ENCODE measurements around the gene FETUB. TPM values are rescaled to one million over a fixed set of nuclear protein-coding genes. Genes with fewer than 3 reads are reported as not detected.

Gene FETUB
- total and polyA plus RNA-seq, 2 of the 8 experiments (the other 6 are each of a cell fraction or from before 2014, with no cell fraction given), result 0.15 TPM; not detected in 1

- Histone ChIP-seq H3K9me3 (ENCODE audit: insufficient read depth in 2 of 2, low read depth in 1 of 2, low read length in 1 of 2) (peaks cover 0 to 2% of the 10 kb centered on the region in 2 experiments; a peak in 1 of 4 replicates), H4K91ac (replicated peaks; ENCODE audit: insufficient read length, low read length) (no peak overlapping the region), H3K18ac (ENCODE audit: extremely low read depth, low read length) (no peak overlapping the region), H2BK15ac (ENCODE audit: low read length) (no peak overlapping the region), H3K27ac (ENCODE audit: low read depth, low read length) (no peak overlapping the region), H3K27me3 (replicated peaks in 1 of 4; ENCODE audit: control insufficient read depth in 3 of 4, extremely low read depth in 1 of 4, insufficient read depth in 3 of 4, low read length in 3 of 4) (no peaks in the 10 kb centered on the region; a peak in 1 of 7 replicates), H3K4me2 (ENCODE audit: insufficient read depth in 1 of 2, low read depth in 2 of 2, low read length in 2 of 2) (no peak overlapping the region), H3K4ac (replicated peaks; ENCODE audit: insufficient read length, low read depth, low read length) (no peak overlapping the region), H2AK5ac (ENCODE audit: low read depth, low read length) (no peak overlapping the region), H4K20me1 (replicated peaks in 1 of 2; ENCODE audit: control insufficient read depth in 1 of 2, insufficient read depth in 2 of 2, low read length in 2 of 2) (no peaks in the 10 kb centered on the region), H4K8ac (ENCODE audit: extremely low read depth, insufficient read depth, low read length) (no peak overlapping the region), H3K79me2 (ENCODE audit: control insufficient read depth in 1 of 2, insufficient read depth in 2 of 2, low read length in 2 of 2) (no peaks in the 10 kb centered on the region), H3K23me2 (ENCODE audit: low read depth, low read length) (no peaks in the 10 kb centered on the region), H4K5ac (ENCODE audit: insufficient read length, low read depth, low read length) (no peak overlapping the region), H2AFZ (ENCODE audit: low read length) (no peak overlapping the region), H2BK12ac (ENCODE audit: low read depth, low read length) (no peak overlapping the region), H3K4me1 (replicated peaks in 1 of 4; ENCODE audit: control insufficient read depth in 3 of 4, insufficient read depth in 4 of 4, low read length in 3 of 4) (peaks cover 0 to 7% (median 2%) of the 10 kb centered on the region in 4 experiments; a peak in 3 of 7 replicates), H2BK120ac (replicated peaks; ENCODE audit: low read depth, low read length) (no peak overlapping the region), H3K23ac (ENCODE audit: insufficient read length) (no peak overlapping the region), H2BK20ac (ENCODE audit: low read length) (no peak overlapping the region), H2BK5ac (ENCODE audit: low read depth, low read length) (no peak overlapping the region), H3K79me1 (ENCODE audit: low read depth, low read length) (no peaks in the 10 kb centered on the region), H3K56ac (replicated peaks; ENCODE audit: insufficient read length, low read depth, low read length) (no peak overlapping the region), H3K9ac (replicated peaks in 1 of 4; ENCODE audit: extremely low read depth in 1 of 4, low read depth in 3 of 4, low read length in 3 of 4) (no peak overlapping the region; a peak in 1 of 7 replicates), H3K36me3 (ENCODE audit: control insufficient read depth in 2 of 4, insufficient read depth in 4 of 4, low read length in 3 of 4) (no peaks in the 10 kb centered on the region), H3K14ac (ENCODE audit: insufficient read length) (no peak overlapping the region), H3K4me3 (ENCODE audit: extremely low read depth in 1 of 4, insufficient read depth in 2 of 4, low read depth in 3 of 4, low read length in 4 of 4) (no peak overlapping the region)
- DNase-seq (ENCODE audit: low read depth in 1 of 2, low spot score in 2 of 2), result no peak
- no peak for FAIRE-seq
- 95% methylated on average over 7 of the region's 7 CpGs; no CpG with 5 or more reads in 1 of the 2 experiments for WGBS, 2 experiments (ENCODE audit: extremely low coverage in 1 of 2, insufficient coverage in 1 of 2, insufficient read length in 1 of 2, insufficient replicate concordance in 2 of 2, low coverage in 1 of 2, low lambda C conversion rate in 2 of 2, missing lambda C conversion rate in 1 of 2)
- CTCF ChIA-PET (ENCODE audit: partially characterized antibody), result interaction anchor here (1.0 to 1.2 kb wide), 2 partner anchors 12 to 38 kb away, joined by 3 to 4 read pairs; no protein-coding TSS in a partner anchor
- POLR2A ChIA-PET (ENCODE audit: partially characterized antibody), result interaction anchor here (1.3 kb wide), 1 partner anchor 92 kb away, joined by 3 read pairs; the partner anchor contains the start of gene EIF4A2
- TF ChIP-seq CHD1 (IDR thresholded peaks at IDR 0.05; ENCODE audit: low read depth, low read length) (no peak), TBP (IDR thresholded peaks at IDR 0.05; ENCODE audit: low read depth, low read length) (no peak), KDM1A (IDR thresholded peaks at IDR 0.05; ENCODE audit: borderline replicate concordance, low read length) (no peak), SAP30 (IDR thresholded peaks at IDR 0.05; ENCODE audit: insufficient read depth, insufficient replicate concordance, low read length) (no peak), BACH1 (IDR thresholded peaks at IDR 0.05; ENCODE audit: low read length) (no peak), MAFK (IDR thresholded peaks at IDR 0.05; ENCODE audit: low read depth, low read length) (no peak), HDAC6 (IDR thresholded peaks at IDR 0.05; ENCODE audit: low read depth, low read length) (no peak), E2F6 (IDR thresholded peaks at IDR 0.05) (no peak), CHD2 (IDR thresholded peaks at IDR 0.05; ENCODE audit: low read length) (no peak), SUZ12 (IDR thresholded peaks at IDR 0.05; ENCODE audit: low read length) (no peak), SIRT6 (IDR thresholded peaks at IDR 0.05; ENCODE audit: low read length) (no peak), MAX (IDR thresholded peaks at IDR 0.05) (no peak), EGR1 (IDR thresholded peaks at IDR 0.05; ENCODE audit: borderline replicate concordance, low read depth, low read length) (no peak), BCL11A (IDR thresholded peaks at IDR 0.05; ENCODE audit: low read depth in 2 of 2, low read length in 2 of 2) (no peak)
These were observed 51.5 kb downstream of the FETUB start for GRCh38 chr3:186691676-186692075.
